Aorta (tissue), 5 donors: ENCODE measurements around the gene OLFM3. TPM values are rescaled to one million over a fixed set of nuclear protein-coding genes. Genes with fewer than 3 reads are reported as not detected.

Experiments
- ATAC-seq: fragments of 200-7000 bp; cut with Tn5 transposase; one replicate; pipeline ENCODE4 v1.9.1; 2022; ENCODE audit warnings: moderate library complexity; ENCODE audit not compliant: low FRiP score
- DNase-seq, 2 donors: peaks; one replicate each; pipeline ENCODE4 v3.0.0-alpha.2; 2020
- H3K27ac ChIP-seq, 2 donors: one replicate each; pipeline ENCODE4 v1.5.1; 2013; ENCODE audit warnings: low read length in 2 of 2, mild to moderate bottlenecking in 2 of 2, moderate library complexity in 2 of 2, control low read depth in 1 of 2, inconsistent platforms in 1 of 2, low read depth in 1 of 2
- H3K27me3 ChIP-seq, 2 donors: one replicate each; pipeline ENCODE4 v1.6.1; 2013; ENCODE audit warnings: control low read depth in 1 of 2, low read length in 1 of 2, mild to moderate bottlenecking in 1 of 2, moderate library complexity in 1 of 2; ENCODE audit not compliant: insufficient read depth in 2 of 2, control insufficient read depth in 1 of 2
- H3K36me3 ChIP-seq, 2 donors: one replicate each; pipeline ENCODE4 v1.6.1; 2013; ENCODE audit warnings: control low read depth in 1 of 2, low read length in 1 of 2, mild to moderate bottlenecking in 1 of 2; ENCODE audit not compliant: insufficient read depth in 2 of 2, control insufficient read depth in 1 of 2
- H3K4me1 ChIP-seq, 2 donors: one replicate each; pipeline ENCODE4 v1.6.1; 2013; ENCODE audit warnings: low read length in 2 of 2, control low read depth in 1 of 2, mild to moderate bottlenecking in 1 of 2, moderate library complexity in 1 of 2; ENCODE audit not compliant: insufficient read depth in 2 of 2, control insufficient read depth in 1 of 2
- H3K4me3 ChIP-seq, 2 donors: one replicate each; pipeline ENCODE4 v1.5.1; 2013; ENCODE audit warnings: low read length in 2 of 2, control low read depth in 1 of 2, mild to moderate bottlenecking in 1 of 2
- H3K9me3 ChIP-seq: one replicate; pipeline ENCODE4 v1.6.1; 2013; ENCODE audit warnings: mild to moderate bottlenecking, low read length; ENCODE audit not compliant: control insufficient read depth
- WGBS, 2 donors: extraction: QIAGEN DNeasy Blood & Tissue Kit; methylation state at CpG; one replicate each; pipeline ENCODE4 v1.1.7; 2013; 5-methylcytosine and 5-hydroxymethylcytosine counted together
- intact Hi-C, 2 donors: fragments of 100-400 bp; cut with DNase I; formaldehyde crosslinking; loops; one replicate each; pipeline versions ENCODE4 v1.14.2 to v1.15.0; 2022
- polyA plus RNA-seq, 2 donors: library from polyadenylated mRNA; stranded (reverse); fragments of 200-250 nt; gene quantifications; one replicate each; pipeline ENCODE4 v1.2.3, GENCODE V29; 2013
- total RNA-seq, 2 donors: library from RNA; stranded (reverse); fragmentation: NEBNext Ultra II Directional; extraction: Animal tissue kit (Norgen Biotek cat#: 25700); gene quantifications; one replicate each; pipeline ENCODE4 v1.2.1, GENCODE V29; 2021
- donor health status: healthy with polysubstance abuse.
- donor health status: Bipolar disorder and iron deficiency.
- donor health status: DM: no; HTN: no; CAD: no.
- donor health status: DM: no; HTN: no; CAD: no.
- donor health status: DM: yes; HTN: yes; CAD: no.

OLFM3 gene
- total and polyA plus RNA-seq, 4 donors, result not detected

GRCh38 chr1:101964708-101965107 lies 32.0 kb downstream of the OLFM3 start:
- Histone ChIP-seq H3K27me3 (no peaks in the 10 kb centered on the region), H3K9me3 (peaks cover 1% of the 10 kb centered on the region), H3K27ac (no peak overlapping the region), H3K4me1 (peaks cover 0 to 1% of the 10 kb centered on the region in 2 donors), H3K4me3 (no peak overlapping the region), H3K36me3 (no peaks in the 10 kb centered on the region)
- intact Hi-C loops, result no loop called here
- DNase-seq (no peak), ATAC-seq (no peak)
- WGBS, 2 donors, result 0% methylated on average over 1 of the region's 1 CpG

- 40 to 51% methylated on average over 2 of the region's 2 CpGs for WGBS, 2 donors
- H3K27ac ChIP-seq, result no peak overlapping the region
- DNase-seq, result no peak
- peaks cover 0 to 1% of the 10 kb centered on the region in 2 donors for H3K4me1 ChIP-seq
- no peaks in the 10 kb centered on the region for H3K9me3 ChIP-seq
- no peaks in the 10 kb centered on the region for H3K27me3 ChIP-seq
- no peak for ATAC-seq
- H3K36me3 ChIP-seq, result no peaks in the 10 kb centered on the region
- H3K4me3 ChIP-seq, result no peak overlapping the region
- intact Hi-C loops, result no loop called here
Measured at GRCh38 chr1:101960142-101960541, 36.6 kb downstream of the OLFM3 start.

GRCh38 chr1:101959456-101959855 lies 37.3 kb downstream of the OLFM3 start:
- no peak for DNase-seq

GRCh38 chr1:101957771-101958170 lies 39.0 kb downstream of the OLFM3 start:
- intact Hi-C loops, result no loop called here
- ATAC-seq, result no peak

More at GRCh38 chr1:101959456-101959855, 37.3 kb downstream of the OLFM3 start:
- Histone ChIP-seq H3K27me3 (no peaks in the 10 kb centered on the region), H3K4me1 (peaks cover 0 to 1% of the 10 kb centered on the region in 2 donors), H3K27ac (no peak overlapping the region), H3K4me3 (no peak overlapping the region), H3K9me3 (no peaks in the 10 kb centered on the region), H3K36me3 (no peaks in the 10 kb centered on the region)
- intact Hi-C loops, result no loop called here
- WGBS, 2 donors, result 67 to 70% methylated on average over 3 of the region's 3 CpGs
- ATAC-seq, result no peak

GRCh38 chr1:101953623-101954022 lies 43.1 kb downstream of the OLFM3 start:
- Histone ChIP-seq H3K9me3 (no peaks in the 10 kb centered on the region), H3K27me3 (no peaks in the 10 kb centered on the region), H3K4me1 (no peaks in the 10 kb centered on the region), H3K36me3 (no peaks in the 10 kb centered on the region), H3K27ac (no peak overlapping the region), H3K4me3 (no peak overlapping the region)
- 50 to 60% methylated on average over 1 of the region's 1 CpG for WGBS, 2 donors
- DNase-seq, result no peak
- intact Hi-C loops, result no loop called here
- ATAC-seq, result no peak

More at GRCh38 chr1:101957771-101958170, 39.0 kb downstream of the OLFM3 start:
- no peaks in the 10 kb centered on the region for H3K36me3 ChIP-seq
- no peak overlapping the region for H3K27ac ChIP-seq
- H3K9me3 ChIP-seq, result no peaks in the 10 kb centered on the region
- no peak overlapping the region for H3K4me3 ChIP-seq
- H3K27me3 ChIP-seq, result no peaks in the 10 kb centered on the region
- H3K4me1 ChIP-seq, result peaks cover 0 to 1% of the 10 kb centered on the region in 2 donors
- no peak for DNase-seq

- Histone ChIP-seq H3K4me3 (no peak overlapping the region), H3K9me3 (no peaks in the 10 kb centered on the region), H3K27me3 (no peaks in the 10 kb centered on the region), H3K36me3 (no peaks in the 10 kb centered on the region), H3K27ac (no peak overlapping the region), H3K4me1 (no peaks in the 10 kb centered on the region)
- no peak for ATAC-seq
- no peak for DNase-seq
- intact Hi-C loops, result no loop called here
- 52 to 57% methylated on average over 1 of the region's 1 CpG for WGBS, 2 donors
Measured at GRCh38 chr1:101945884-101946283, 50.8 kb downstream of the OLFM3 start.

- Histone ChIP-seq H3K4me1 (no peaks in the 10 kb centered on the region), H3K4me3 (no peak overlapping the region), H3K27me3 (no peaks in the 10 kb centered on the region), H3K9me3 (no peaks in the 10 kb centered on the region), H3K27ac (no peak overlapping the region), H3K36me3 (no peaks in the 10 kb centered on the region)
- 50 to 56% methylated on average over 3 of the region's 3 CpGs for WGBS, 2 donors
- intact Hi-C loops, result no loop called here
- ATAC-seq (no peak), DNase-seq (no peak)
Measured at GRCh38 chr1:101943237-101943636, 53.5 kb downstream of the OLFM3 start.

- Histone ChIP-seq H3K36me3 (no peaks in the 10 kb centered on the region), H3K27me3 (no peaks in the 10 kb centered on the region), H3K27ac (no peak overlapping the region), H3K4me1 (no peaks in the 10 kb centered on the region), H3K9me3 (no peaks in the 10 kb centered on the region), H3K4me3 (no peak overlapping the region)
- DNase-seq (no peak), ATAC-seq (no peak)
- WGBS, 2 donors, result 30 to 34% methylated on average over 3 of the region's 3 CpGs
- intact Hi-C loops, result no loop called here
Measured at GRCh38 chr1:101942516-101943193, 54.1 kb downstream of the OLFM3 start.

- 33 to 66% methylated on average over 1 of the region's 1 CpG for WGBS, 2 donors
- Histone ChIP-seq H3K36me3 (no peaks in the 10 kb centered on the region), H3K27me3 (no peaks in the 10 kb centered on the region), H3K27ac (no peak overlapping the region), H3K9me3 (peaks cover 1% of the 10 kb centered on the region), H3K4me1 (no peaks in the 10 kb centered on the region), H3K4me3 (no peak overlapping the region)
- DNase-seq, result no peak
- intact Hi-C loops, result no loop called here
- ATAC-seq, result no peak
Measured at GRCh38 chr1:101938681-101939080, 58.0 kb downstream of the OLFM3 start.
